ENCODE measurements around the gene ADM5.

The ADM5 gene

DNA sequence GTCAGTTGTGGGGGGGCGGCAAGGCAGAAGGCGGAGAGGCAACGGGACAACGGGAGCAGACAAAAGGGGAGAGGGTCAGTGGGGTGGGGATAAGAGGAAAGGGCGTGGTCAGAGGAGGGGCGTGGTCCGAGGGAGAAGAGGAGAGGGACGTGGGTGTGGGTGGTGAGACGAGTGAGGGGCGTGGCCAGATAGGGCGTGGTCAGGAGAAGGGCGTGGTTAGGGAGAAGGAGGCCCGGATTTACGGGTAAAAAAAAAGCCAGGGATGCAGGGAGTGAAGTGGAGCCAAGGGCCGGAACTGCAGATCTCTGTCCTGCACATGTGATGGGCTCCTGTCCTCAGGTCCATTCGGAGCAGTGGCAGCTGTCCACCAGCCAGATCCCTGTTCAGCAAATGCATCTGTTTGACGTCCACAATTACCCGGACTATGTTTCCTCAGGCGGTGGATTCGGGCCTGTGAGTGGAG is 23.0 kb downstream of the ADM5 start:
- Histone ChIP-seq H3K27me3 (ENCODE audit: insufficient read depth, low read length) (peaks cover 5% of the 10 kb centered on the region; the same call in 1 of the 2 replicates), H3F3A (ENCODE audit: insufficient read depth, low read length) (no peaks in the 10 kb centered on the region), H2AFZ (ENCODE audit: low read length) (no peak overlapping the region), H3K4me2 (ENCODE audit: low read length) (peak overlapping the region; percentile 4; the same call in 1 of the 2 replicates), H3K36me3 (ENCODE audit: insufficient read depth, low read length) (no peaks in the 10 kb centered on the region), H3K4me1 (ENCODE audit: insufficient read depth, low read length, severe bottlenecking) (no peaks in the 10 kb centered on the region), H3K27ac (ENCODE audit: low read depth, low read length, poor library complexity, severe bottlenecking) (no peak overlapping the region), H3K4me3 (ENCODE audit: low read depth, low read length, poor library complexity, severe bottlenecking) (no peak overlapping the region), H3K79me2 (ENCODE audit: insufficient read depth, low read length) (no peaks in the 10 kb centered on the region), H3K9me2 (ENCODE audit: low read depth, low read length) (no peaks in the 10 kb centered on the region), H3K9me3 (ENCODE audit: low read length) (no peaks in the 10 kb centered on the region), H3K9ac (ENCODE audit: low read length) (no peak overlapping the region), H4K20me1 (ENCODE audit: insufficient read depth, low read length) (no peaks in the 10 kb centered on the region)
- TF ChIP-seq, protein P1, sequence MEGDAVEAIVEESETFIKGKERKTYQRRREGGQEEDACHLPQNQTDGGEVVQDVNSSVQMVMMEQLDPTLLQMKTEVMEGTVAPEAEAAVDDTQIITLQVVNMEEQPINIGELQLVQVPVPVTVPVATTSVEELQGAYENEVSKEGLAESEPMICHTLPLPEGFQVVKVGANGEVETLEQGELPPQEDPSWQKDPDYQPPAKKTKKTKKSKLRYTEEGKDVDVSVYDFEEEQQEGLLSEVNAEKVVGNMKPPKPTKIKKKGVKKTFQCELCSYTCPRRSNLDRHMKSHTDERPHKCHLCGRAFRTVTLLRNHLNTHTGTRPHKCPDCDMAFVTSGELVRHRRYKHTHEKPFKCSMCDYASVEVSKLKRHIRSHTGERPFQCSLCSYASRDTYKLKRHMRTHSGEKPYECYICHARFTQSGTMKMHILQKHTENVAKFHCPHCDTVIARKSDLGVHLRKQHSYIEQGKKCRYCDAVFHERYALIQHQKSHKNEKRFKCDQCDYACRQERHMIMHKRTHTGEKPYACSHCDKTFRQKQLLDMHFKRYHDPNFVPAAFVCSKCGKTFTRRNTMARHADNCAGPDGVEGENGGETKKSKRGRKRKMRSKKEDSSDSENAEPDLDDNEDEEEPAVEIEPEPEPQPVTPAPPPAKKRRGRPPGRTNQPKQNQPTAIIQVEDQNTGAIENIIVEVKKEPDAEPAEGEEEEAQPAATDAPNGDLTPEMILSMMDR (IDR thresholded peaks at IDR 0.05; ENCODE audit: low read length), result no peak
- TF ChIP-seq EZH2 (IDR thresholded peaks at IDR 0.05; ENCODE audit: borderline replicate concordance, low read length), result no peak

DNA sequence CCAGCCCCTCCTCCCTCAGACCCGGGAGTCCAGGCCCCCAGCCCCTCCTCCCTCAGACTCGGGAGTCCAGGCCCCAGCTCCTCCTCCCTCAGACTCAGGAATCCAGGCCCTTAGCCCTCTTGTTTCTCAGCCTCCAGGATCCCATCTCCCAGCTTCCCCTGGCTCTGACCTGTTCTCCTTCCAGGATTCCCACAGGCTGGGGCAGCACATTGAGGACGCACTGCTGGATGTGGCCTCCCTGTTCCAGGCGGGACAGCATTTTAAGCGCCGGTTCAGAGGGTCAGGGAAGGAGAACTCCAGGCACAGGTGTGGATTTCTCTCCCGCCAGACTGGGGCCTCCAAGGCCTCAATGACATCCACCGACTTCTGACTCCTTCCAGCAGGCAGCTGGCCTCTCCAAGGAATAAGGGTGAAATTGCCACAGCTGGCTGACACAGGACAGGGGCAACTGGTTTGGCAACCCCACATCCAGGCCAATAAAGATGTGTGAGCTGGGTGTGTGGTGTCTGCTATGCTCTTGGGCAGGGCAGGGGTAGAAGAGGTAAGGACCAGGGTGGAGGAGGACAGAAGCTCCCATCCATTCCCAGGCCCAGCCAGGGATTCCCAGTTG is 23.9 kb downstream of the ADM5 start:
- Histone ChIP-seq H3K36me3 (ENCODE audit: insufficient read depth, low read length) (no peaks in the 10 kb centered on the region), H3K4me3 (ENCODE audit: low read depth, low read length, poor library complexity, severe bottlenecking) (no peak overlapping the region), H3K27me3 (ENCODE audit: insufficient read depth, low read length) (peaks cover 4% of the 10 kb centered on the region; the same call in 1 of the 2 replicates), H3K27ac (ENCODE audit: low read depth, low read length, poor library complexity, severe bottlenecking) (no peak overlapping the region), H3K79me2 (ENCODE audit: insufficient read depth, low read length) (no peaks in the 10 kb centered on the region), H3F3A (ENCODE audit: insufficient read depth, low read length) (no peaks in the 10 kb centered on the region), H3K9me3 (ENCODE audit: low read length) (no peaks in the 10 kb centered on the region), H4K20me1 (ENCODE audit: insufficient read depth, low read length) (no peaks in the 10 kb centered on the region), H3K4me2 (ENCODE audit: low read length) (no peak overlapping the region), H3K9me2 (ENCODE audit: low read depth, low read length) (no peaks in the 10 kb centered on the region), H3K9ac (ENCODE audit: low read length) (no peak overlapping the region), H3K4me1 (ENCODE audit: insufficient read depth, low read length, severe bottlenecking) (no peaks in the 10 kb centered on the region), H2AFZ (ENCODE audit: low read length) (no peak overlapping the region)
- TF ChIP-seq, protein P1 (IDR thresholded peaks at IDR 0.05; ENCODE audit: low read length), result no peak

DNA sequence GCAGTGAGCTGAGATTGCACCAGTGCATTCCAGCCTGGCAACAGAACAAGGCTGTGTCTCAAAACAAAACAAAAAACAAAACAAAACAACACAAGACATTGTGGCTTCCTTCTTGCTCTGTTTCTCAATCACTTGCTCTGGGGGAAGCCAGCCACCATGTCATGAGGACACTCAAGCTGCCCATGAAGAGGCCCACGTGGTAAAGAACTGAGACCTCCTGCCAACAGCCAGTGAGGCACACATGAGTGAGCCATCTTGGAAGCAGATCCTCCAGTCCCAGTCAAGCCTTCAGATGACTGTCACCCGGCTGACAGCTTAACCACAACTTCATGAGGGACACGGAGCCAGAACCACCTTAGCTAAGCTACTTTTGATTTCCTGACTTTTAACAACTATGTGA is 26.8 kb downstream of the ADM5 start:
- Histone ChIP-seq H3K4me1 (ENCODE audit: insufficient read depth, low read length, severe bottlenecking) (no peaks in the 10 kb centered on the region), H3K9ac (ENCODE audit: low read length) (no peak overlapping the region), H3F3A (ENCODE audit: insufficient read depth, low read length) (no peaks in the 10 kb centered on the region), H3K27me3 (ENCODE audit: insufficient read depth, low read length) (no peaks in the 10 kb centered on the region), H3K36me3 (ENCODE audit: insufficient read depth, low read length) (no peaks in the 10 kb centered on the region), H3K9me3 (ENCODE audit: low read length) (no peaks in the 10 kb centered on the region), H3K79me2 (ENCODE audit: insufficient read depth, low read length) (no peaks in the 10 kb centered on the region), H4K20me1 (ENCODE audit: insufficient read depth, low read length) (no peaks in the 10 kb centered on the region), H3K4me2 (ENCODE audit: low read length) (no peak overlapping the region), H3K9me2 (ENCODE audit: low read depth, low read length) (no peaks in the 10 kb centered on the region), H3K4me3 (ENCODE audit: low read depth, low read length, poor library complexity, severe bottlenecking) (no peak overlapping the region), H3K27ac (ENCODE audit: low read depth, low read length, poor library complexity, severe bottlenecking) (no peak overlapping the region), H2AFZ (ENCODE audit: low read length) (0 out of 2 replicates have a peak overlapping the region, but pooled peaks have one; percentile 78)
- no peak for TF ChIP-seq EZH2 (IDR thresholded peaks at IDR 0.05; ENCODE audit: borderline replicate concordance, low read length)
- TF ChIP-seq, protein P1 (IDR thresholded peaks at IDR 0.05; ENCODE audit: low read length), result no peak
